Small intestine (tissue), 7 donors: ENCODE results near the gene GALNT10. TPM values are rescaled to one million over a fixed set of nuclear protein-coding genes. Genes with fewer than 3 reads are reported as not detected.

ENCODE experiments used
- DNase-seq, 2 donors: peaks; one replicate each; pipeline versions ENCODE4 v3.0.0 to v3.0.0-alpha.2; 2013
- FAIRE-seq: peaks from 2 replicates; lab custom pipeline; 2012; peaks lifted over from hg19 to GRCh38; lab: Jason Lieb, UNC
- H3K27ac ChIP-seq, 3 donors: one replicate each; pipeline ENCODE4 v1.5.1; 2013; ENCODE audit warnings: low read length in 2 of 3, mild to moderate bottlenecking in 2 of 3, control low read depth in 1 of 3, inconsistent platforms in 1 of 3, low read depth in 1 of 3, moderate library complexity in 1 of 3
- H3K27me3 ChIP-seq, 3 donors: one replicate each; pipeline ENCODE4 v1.6.1; 2013; ENCODE audit warnings: low read length in 3 of 3, inconsistent platforms in 1 of 3; ENCODE audit not compliant: control insufficient read depth in 3 of 3, insufficient read depth in 3 of 3
- H3K36me3 ChIP-seq, 3 donors: one replicate each; pipeline ENCODE4 v1.6.1; 2013; ENCODE audit warnings: low read length in 3 of 3, inconsistent platforms in 1 of 3, low read depth in 1 of 3, mild to moderate bottlenecking in 1 of 3, moderate library complexity in 1 of 3; ENCODE audit not compliant: control insufficient read depth in 3 of 3, insufficient read depth in 2 of 3
- H3K4me1 ChIP-seq, 3 donors: one replicate each; pipeline ENCODE4 v1.6.1; 2013; ENCODE audit warnings: low read length in 2 of 3, inconsistent platforms in 1 of 3, low read depth in 1 of 3, mild to moderate bottlenecking in 1 of 3, moderate library complexity in 1 of 3; ENCODE audit not compliant: control insufficient read depth in 3 of 3, insufficient read depth in 2 of 3
- H3K4me3 ChIP-seq, 3 donors: one replicate each; pipeline ENCODE4 v1.5.1; 2013; ENCODE audit warnings: low read length in 3 of 3, control low read depth in 1 of 3, inconsistent platforms in 1 of 3, low read depth in 1 of 3, mild to moderate bottlenecking in 1 of 3, moderate library complexity in 1 of 3
- H3K9me3 ChIP-seq, 2 donors: one replicate each; pipeline ENCODE4 v1.6.1; 2013; ENCODE audit warnings: low read depth in 1 of 2, low read length in 1 of 2; ENCODE audit not compliant: control insufficient read depth in 2 of 2, insufficient read depth in 1 of 2
- WGBS, 3 donors: extraction: QIAGEN DNeasy Blood & Tissue Kit; methylation state at CpG; one replicate each; pipeline ENCODE4 v1.1.7; 2013; 5-methylcytosine and 5-hydroxymethylcytosine counted together
- polyA plus RNA-seq, 4 donors: library from polyadenylated mRNA; stranded (reverse) in 3 of 4; unstranded in 1 of 4; fragments of 200-250 nt in 3 of 4; fragments of 120-200 nt in 1 of 4; gene quantifications; one replicate each; pipeline versions ENCODE4 v1.2.1 to v1.2.3, GENCODE V29; 2013
- donor health status: healthy with polysubstance abuse.
- donor health status: control.
- donor health status: control.
- donor health status: Bipolar disorder and iron deficiency.
- donor health status: healthy.

GALNT10 gene
- polyA plus RNA-seq, 4 donors, result 5.4 to 18.1 (median 8.7) TPM

- 41 to 65% (median 48%) methylated on average over 2 of the region's 2 CpGs for WGBS, 3 donors
- no peak for DNase-seq
- Histone ChIP-seq H3K4me3 (no peak overlapping the region), H3K9me3 (no peaks in the 10 kb centered on the region), H3K27me3 (peaks cover 0 to 3% (median 0%) of the 10 kb centered on the region in 3 donors), H3K36me3 (no peaks in the 10 kb centered on the region), H3K27ac (no peak overlapping the region), H3K4me1 (no peaks in the 10 kb centered on the region)
- no peak for FAIRE-seq
Observed at GRCh38 chr5:154166901-154167791, 23.4 kb upstream of the GALNT10 start.

- DNase-seq, result no peak
- H3K4me3 ChIP-seq, result no peak overlapping the region
- WGBS, 3 donors, result 84 to 94% (median 93%) methylated on average over 2 of the region's 2 CpGs
- no peaks in the 10 kb centered on the region for H3K4me1 ChIP-seq
- H3K27ac ChIP-seq, result no peak overlapping the region
- H3K36me3 ChIP-seq, result no peaks in the 10 kb centered on the region
- no peaks in the 10 kb centered on the region for H3K27me3 ChIP-seq
- FAIRE-seq, result no peak
- no peaks in the 10 kb centered on the region for H3K9me3 ChIP-seq
Observed at GRCh38 chr5:154168395-154168794, 22.1 kb upstream of the GALNT10 start.

GRCh38 chr5:154172785-154173184 is 17.7 kb upstream of the GALNT10 start:
- WGBS, 3 donors, result 89 to 93% (median 93%) methylated on average over 2 of the region's 2 CpGs

GRCh38 chr5:154174091-154174490 is 16.4 kb upstream of the GALNT10 start:
- Histone ChIP-seq H3K36me3 (no peaks in the 10 kb centered on the region), H3K4me1 (no peaks in the 10 kb centered on the region), H3K27ac (no peak overlapping the region), H3K27me3 (peaks cover 0 to under 1% (median 0%) of the 10 kb centered on the region in 3 donors), H3K4me3 (no peak overlapping the region), H3K9me3 (no peaks in the 10 kb centered on the region)
- FAIRE-seq (no peak), DNase-seq (peak in 1 of 2 donors; percentile 25)
- WGBS, 3 donors, result 18 to 44% (median 35%) methylated on average over 1 of the region's 1 CpG

More at GRCh38 chr5:154172785-154173184, 17.7 kb upstream of the GALNT10 start:
- Histone ChIP-seq H3K27ac (no peak overlapping the region), H3K27me3 (no peaks in the 10 kb centered on the region), H3K9me3 (no peaks in the 10 kb centered on the region), H3K4me1 (no peaks in the 10 kb centered on the region), H3K36me3 (no peaks in the 10 kb centered on the region), H3K4me3 (no peak overlapping the region)
- FAIRE-seq, result no peak
- no peak for DNase-seq

- Histone ChIP-seq H3K4me3 (no peak overlapping the region), H3K9me3 (peaks cover 0 to under 1% of the 10 kb centered on the region in 2 donors), H3K27me3 (peaks cover 0 to 5% (median 0%) of the 10 kb centered on the region in 3 donors), H3K4me1 (peaks cover 0 to 9% (median 2%) of the 10 kb centered on the region in 3 donors), H3K27ac (no peak overlapping the region), H3K36me3 (no peaks in the 10 kb centered on the region)
- no peak for FAIRE-seq
- WGBS, 3 donors, result 33 to 41% (median 40%) methylated on average over 2 of the region's 2 CpGs
- DNase-seq, result no peak
Observed at GRCh38 chr5:154176181-154176580, 14.4 kb upstream of the GALNT10 start.

GRCh38 chr5:154178661-154179060 is 11.9 kb upstream of the GALNT10 start:
- Histone ChIP-seq H3K36me3 (no peaks in the 10 kb centered on the region), H3K4me1 (peaks cover 0 to 9% (median 2%) of the 10 kb centered on the region in 3 donors), H3K27me3 (peaks cover 0 to 5% (median 0%) of the 10 kb centered on the region in 3 donors), H3K4me3 (no peak overlapping the region), H3K9me3 (peaks cover 0 to 9% of the 10 kb centered on the region in 2 donors), H3K27ac (no peak overlapping the region)
- DNase-seq, result no peak
- FAIRE-seq, result no peak
- 35 to 64% (median 63%) methylated on average over 2 of the region's 2 CpGs for WGBS, 3 donors

GRCh38 chr5:154179846-154180710 is 10.5 kb upstream of the GALNT10 start:
- DNase-seq (peak; percentile 53 to 67), FAIRE-seq (no peak)

GRCh38 chr5:154181161-154181560 is 9.4 kb upstream of the GALNT10 start:
- no peaks in the 10 kb centered on the region for H3K36me3 ChIP-seq
- no peak overlapping the region for H3K4me3 ChIP-seq
- peaks cover 0 to 5% (median 0%) of the 10 kb centered on the region in 3 donors for H3K27me3 ChIP-seq
- peaks cover 0 to 9% (median 2%) of the 10 kb centered on the region in 3 donors for H3K4me1 ChIP-seq
- WGBS, 3 donors, result 33 to 60% (median 48%) methylated on average over 1 of the region's 1 CpG
- DNase-seq, result peak; percentile 52 to 88
- peak overlapping the region in 1 of 3 donors; percentile 50 for H3K27ac ChIP-seq
- H3K9me3 ChIP-seq, result peaks cover 0 to 9% of the 10 kb centered on the region in 2 donors
- no peak for FAIRE-seq

More at GRCh38 chr5:154179846-154180710, 10.5 kb upstream of the GALNT10 start:
- peaks cover 0 to 9% of the 10 kb centered on the region in 2 donors for H3K9me3 ChIP-seq
- peaks cover 0 to 9% (median 2%) of the 10 kb centered on the region in 3 donors for H3K4me1 ChIP-seq
- H3K4me3 ChIP-seq, result no peak overlapping the region
- 61 to 66% (median 62%) methylated on average over 13 of the region's 13 CpGs for WGBS, 3 donors
- H3K27me3 ChIP-seq, result peaks cover 0 to 5% (median 0%) of the 10 kb centered on the region in 3 donors
- no peaks in the 10 kb centered on the region for H3K36me3 ChIP-seq
- peak overlapping the region in 1 of 3 donors; percentile 50 for H3K27ac ChIP-seq
